ENCODE measurements around the gene LRRTM4. TPM values are rescaled to one million over a fixed set of nuclear protein-coding genes. Genes with fewer than 3 reads are reported as not detected.

Gene LRRTM4
- total and polyA plus RNA-seq, 2 donors (not counting 1 experiment from before 2014, with no cell fraction given): 0.05 TPM; not detected in 1

DNA sequence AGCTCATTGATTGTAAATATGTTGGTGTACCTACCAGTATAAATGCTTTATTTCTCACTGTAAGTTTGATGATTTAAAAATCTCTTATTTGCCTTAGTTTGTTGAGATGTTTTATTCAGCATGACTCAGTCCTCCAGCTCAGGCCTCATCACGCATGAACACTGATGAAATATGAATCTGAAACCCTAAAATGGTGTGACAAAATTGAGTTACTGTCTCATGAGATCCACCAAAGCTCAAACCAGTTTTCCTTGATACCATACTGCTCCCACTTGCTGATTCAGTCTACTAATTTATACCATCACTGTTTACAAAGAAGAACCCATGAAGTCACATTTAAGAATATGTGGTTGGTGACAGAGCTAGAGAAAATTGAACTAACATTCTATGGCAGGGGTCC lies 524.9 kb downstream of the LRRTM4 start:
- no peak for DNase-seq (ENCODE audit: low read depth in 2 of 2)
- no peak overlapping the region for H3K4me2 ChIP-seq (ENCODE audit: extremely low read depth, insufficient read depth, low read length)
- TF ChIP-seq EZH2 (IDR thresholded peaks at IDR 0.05; ENCODE audit: low read length, missing control alignments): no peak
- H3K27ac ChIP-seq (ENCODE audit: insufficient read depth, low read length): no peak overlapping the region
- H3K36me3 ChIP-seq (ENCODE audit: control insufficient read depth, insufficient read depth, low read length): no peaks in the 10 kb centered on the region
- H3K27me3 ChIP-seq (ENCODE audit: control insufficient read depth, insufficient read depth, low read length): no peaks in the 10 kb centered on the region
- H3K9me3 ChIP-seq (ENCODE audit: control insufficient read depth, insufficient read depth, low read depth, low read length): no peaks in the 10 kb centered on the region
- H3K79me2 ChIP-seq (ENCODE audit: control insufficient read depth, insufficient read depth, low read length): no peaks in the 10 kb centered on the region
- H3K9ac ChIP-seq (ENCODE audit: insufficient read depth, low read length): no peak overlapping the region
- no peaks in the 10 kb centered on the region for H3K4me1 ChIP-seq (ENCODE audit: control insufficient read depth, extremely low read depth, insufficient read depth, low read length)
- no peak overlapping the region for H2AFZ ChIP-seq (ENCODE audit: low read length)
- no peaks in the 10 kb centered on the region for H4K20me1 ChIP-seq (ENCODE audit: control insufficient read depth, extremely low read depth, insufficient read depth, low read length)
- no peak overlapping the region for H3K4me3 ChIP-seq (replicated peaks in 1 of 4; ENCODE audit: control extremely low read depth in 1 of 4, insufficient read depth in 1 of 4, low read depth in 3 of 4, low read length in 4 of 4)

DNA sequence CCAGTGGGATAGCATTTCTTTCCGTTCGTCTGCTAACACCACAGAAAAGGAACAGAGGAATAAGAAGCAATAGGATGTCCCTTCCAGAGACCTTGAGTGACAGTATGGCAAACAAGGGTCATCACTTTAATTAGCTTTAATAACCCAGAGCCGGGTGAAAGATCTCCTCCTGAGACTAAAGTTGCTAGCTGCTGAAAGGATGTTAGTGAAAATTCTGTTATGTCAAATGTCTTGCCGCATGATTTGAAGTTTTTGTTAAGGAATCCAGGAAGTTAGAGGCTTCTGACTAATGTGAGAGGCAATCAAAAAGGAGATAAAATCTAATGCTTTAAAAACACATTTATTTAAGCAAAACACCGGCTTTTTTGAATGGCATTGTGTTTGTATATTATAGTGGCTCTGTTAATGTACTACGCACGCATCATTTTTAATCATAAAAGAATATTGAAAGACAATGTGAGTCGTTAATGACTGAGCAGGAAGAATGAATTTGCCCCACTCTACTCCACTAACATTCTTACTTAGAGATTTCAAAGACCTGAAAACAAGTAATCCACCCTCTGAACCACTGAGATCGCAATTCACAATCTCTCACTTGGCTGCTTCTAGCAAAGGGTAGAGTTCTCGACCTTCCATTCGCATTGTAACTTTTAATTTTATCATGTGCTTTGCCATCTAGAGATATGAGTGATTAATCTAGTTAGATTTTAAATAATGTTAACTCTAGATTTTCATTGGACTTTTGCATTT lies 536.6 kb downstream of the LRRTM4 start:
- H3K4me2 ChIP-seq (ENCODE audit: extremely low read depth, insufficient read depth, low read length): no peak overlapping the region
- no peaks in the 10 kb centered on the region for H3K79me2 ChIP-seq (ENCODE audit: control insufficient read depth, insufficient read depth, low read length)
- TF ChIP-seq EZH2 (IDR thresholded peaks at IDR 0.05; ENCODE audit: low read length, missing control alignments): no peak
- TF ChIP-seq, protein P1, sequence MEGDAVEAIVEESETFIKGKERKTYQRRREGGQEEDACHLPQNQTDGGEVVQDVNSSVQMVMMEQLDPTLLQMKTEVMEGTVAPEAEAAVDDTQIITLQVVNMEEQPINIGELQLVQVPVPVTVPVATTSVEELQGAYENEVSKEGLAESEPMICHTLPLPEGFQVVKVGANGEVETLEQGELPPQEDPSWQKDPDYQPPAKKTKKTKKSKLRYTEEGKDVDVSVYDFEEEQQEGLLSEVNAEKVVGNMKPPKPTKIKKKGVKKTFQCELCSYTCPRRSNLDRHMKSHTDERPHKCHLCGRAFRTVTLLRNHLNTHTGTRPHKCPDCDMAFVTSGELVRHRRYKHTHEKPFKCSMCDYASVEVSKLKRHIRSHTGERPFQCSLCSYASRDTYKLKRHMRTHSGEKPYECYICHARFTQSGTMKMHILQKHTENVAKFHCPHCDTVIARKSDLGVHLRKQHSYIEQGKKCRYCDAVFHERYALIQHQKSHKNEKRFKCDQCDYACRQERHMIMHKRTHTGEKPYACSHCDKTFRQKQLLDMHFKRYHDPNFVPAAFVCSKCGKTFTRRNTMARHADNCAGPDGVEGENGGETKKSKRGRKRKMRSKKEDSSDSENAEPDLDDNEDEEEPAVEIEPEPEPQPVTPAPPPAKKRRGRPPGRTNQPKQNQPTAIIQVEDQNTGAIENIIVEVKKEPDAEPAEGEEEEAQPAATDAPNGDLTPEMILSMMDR (conservative IDR thresholded peaks at IDR 0.05 in 1 of 2, IDR thresholded peaks at IDR 0.05 in 1 of 2; ENCODE audit: low read depth in 1 of 2, low read length in 2 of 2): no peak

DNA sequence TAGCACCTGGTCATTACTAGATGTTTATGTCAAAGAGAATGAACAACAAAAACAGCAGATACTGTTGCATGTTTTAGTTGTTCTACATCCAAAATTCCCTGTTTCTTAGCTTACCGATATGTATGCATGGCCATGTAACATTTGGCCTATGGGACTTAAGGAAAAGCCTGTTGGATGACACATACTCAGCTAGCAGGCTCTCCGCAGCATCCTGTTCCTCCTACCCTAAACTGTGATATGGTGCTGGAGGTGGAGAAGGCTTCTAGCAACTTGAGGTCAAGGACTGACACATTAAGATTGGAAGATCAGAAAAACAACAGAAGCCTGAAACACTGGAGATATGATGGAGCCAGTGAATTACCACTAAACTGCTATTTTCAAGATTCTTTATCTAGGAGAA lies 537.8 kb downstream of the LRRTM4 start:
- TF ChIP-seq, protein P1 (conservative IDR thresholded peaks at IDR 0.05 in 1 of 2, IDR thresholded peaks at IDR 0.05 in 1 of 2; ENCODE audit: low read depth in 1 of 2, low read length in 2 of 2): no peak
- TF ChIP-seq EZH2 (IDR thresholded peaks at IDR 0.05; ENCODE audit: low read length, missing control alignments): no peak
- H3K9ac ChIP-seq (ENCODE audit: insufficient read depth, low read length): no peak overlapping the region
- no peak overlapping the region for H3K4me3 ChIP-seq (replicated peaks in 1 of 4; ENCODE audit: control extremely low read depth in 1 of 4, insufficient read depth in 1 of 4, low read depth in 3 of 4, low read length in 4 of 4)
- H4K20me1 ChIP-seq (ENCODE audit: control insufficient read depth, extremely low read depth, insufficient read depth, low read length): no peaks in the 10 kb centered on the region
- H3K4me1 ChIP-seq (ENCODE audit: control insufficient read depth, extremely low read depth, insufficient read depth, low read length): no peaks in the 10 kb centered on the region
- peak in 1 of 2 donors; percentile 11 for DNase-seq (ENCODE audit: low read depth in 2 of 2)
- H3K79me2 ChIP-seq (ENCODE audit: control insufficient read depth, insufficient read depth, low read length): no peaks in the 10 kb centered on the region
- H3K27me3 ChIP-seq (ENCODE audit: control insufficient read depth, insufficient read depth, low read length): no peaks in the 10 kb centered on the region
- H3K36me3 ChIP-seq (ENCODE audit: control insufficient read depth, insufficient read depth, low read length): no peaks in the 10 kb centered on the region
- H3K9me3 ChIP-seq (ENCODE audit: control insufficient read depth, insufficient read depth, low read depth, low read length): no peaks in the 10 kb centered on the region
- H3K27ac ChIP-seq (ENCODE audit: insufficient read depth, low read length): no peak overlapping the region
- H3K4me2 ChIP-seq (ENCODE audit: extremely low read depth, insufficient read depth, low read length): no peak overlapping the region
- H2AFZ ChIP-seq (ENCODE audit: low read length): no peak overlapping the region

More for the DNA sequence above, 536.6 kb downstream of the LRRTM4 start:
- no peak for DNase-seq (ENCODE audit: low read depth in 2 of 2)
- H3K27me3 ChIP-seq (ENCODE audit: control insufficient read depth, insufficient read depth, low read length): no peaks in the 10 kb centered on the region
- H3K4me3 ChIP-seq (replicated peaks in 1 of 4; ENCODE audit: control extremely low read depth in 1 of 4, insufficient read depth in 1 of 4, low read depth in 3 of 4, low read length in 4 of 4): peak overlapping the region in 1 of 4 experiments; percentile 2
- H2AFZ ChIP-seq (ENCODE audit: low read length): no peak overlapping the region
- no peaks in the 10 kb centered on the region for H3K4me1 ChIP-seq (ENCODE audit: control insufficient read depth, extremely low read depth, insufficient read depth, low read length)
- H3K9me3 ChIP-seq (ENCODE audit: control insufficient read depth, insufficient read depth, low read depth, low read length): no peaks in the 10 kb centered on the region
- no peak overlapping the region for H3K9ac ChIP-seq (ENCODE audit: insufficient read depth, low read length)
- H3K36me3 ChIP-seq (ENCODE audit: control insufficient read depth, insufficient read depth, low read length): no peaks in the 10 kb centered on the region
- no peaks in the 10 kb centered on the region for H4K20me1 ChIP-seq (ENCODE audit: control insufficient read depth, extremely low read depth, insufficient read depth, low read length)
- no peak overlapping the region for H3K27ac ChIP-seq (ENCODE audit: insufficient read depth, low read length)
